Right renal pelvis (tissue), 4 donors: ENCODE results near the gene KBTBD4. TPM values are rescaled to one million over a fixed set of nuclear protein-coding genes. Genes with fewer than 3 reads are reported as not detected.
"Not testable (repeated sequence)": the region's sequence is repeated elsewhere in the genome, so short reads cannot be mapped to it uniquely, and the experiment has no call there.

Experiments used
- DNase-seq, 4 donors: peaks; one replicate each; pipeline ENCODE4 v3.0.0-alpha.2; 2013; ENCODE audit warnings: low read depth in 4 of 4, low spot score in 3 of 4, missing footprints in 1 of 4
- polyA plus RNA-seq, 4 donors: library from polyadenylated mRNA; unstranded; fragments of 120-200 nt; gene quantifications; one replicate each; pipeline ENCODE4 v1.2.1, GENCODE V29; 2013; ENCODE audit not compliant: insufficient read length in 4 of 4

Gene KBTBD4
- polyA plus RNA-seq, 4 donors, result 26.1 to 27.5 (median 26.5) TPM

- not testable (repeated sequence) for DNase-seq
Observed at GRCh38 chr11:47564366-47564765, 14.4 kb downstream of the KBTBD4 start.

DNA sequence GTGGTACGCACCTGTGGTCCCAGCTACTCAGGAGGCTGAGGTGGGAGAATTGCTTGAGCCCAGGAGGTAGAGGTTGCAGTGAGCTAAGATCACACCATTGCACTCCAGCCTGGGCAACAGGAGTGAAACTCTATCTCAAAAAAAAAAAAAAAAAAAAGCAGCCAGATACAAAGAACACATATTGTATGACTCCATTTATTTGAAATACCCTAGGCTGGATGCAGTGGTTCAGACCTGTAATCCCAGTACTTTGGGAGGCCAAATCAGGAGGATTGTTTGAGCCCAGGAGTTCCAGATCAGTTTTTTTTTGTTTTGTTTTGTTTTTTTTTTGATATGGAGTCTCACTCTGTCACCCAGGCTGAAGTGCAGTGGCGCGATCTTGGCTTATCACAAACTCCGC is 16.4 kb downstream of the KBTBD4 start:
- not testable (repeated sequence) for DNase-seq

DNA sequence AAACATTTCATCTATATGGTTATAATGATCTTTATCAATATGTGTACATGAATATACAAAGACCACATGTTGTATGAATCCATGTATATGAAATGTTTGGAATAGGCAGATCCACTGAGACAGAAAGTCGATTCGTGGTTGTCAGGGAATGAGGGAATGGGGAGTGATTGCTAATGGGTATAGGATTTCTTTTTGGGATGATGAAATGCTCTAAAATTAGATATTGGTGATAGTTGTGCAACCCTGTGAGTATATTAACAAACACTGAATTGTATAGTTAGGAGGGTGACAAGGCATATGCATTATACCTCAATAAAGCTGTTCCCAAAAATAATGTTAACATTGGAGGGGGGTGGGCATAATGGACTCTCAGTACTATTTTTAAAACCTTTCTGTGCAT is 18.3 kb downstream of the KBTBD4 start:
- DNase-seq, result no peak

DNA sequence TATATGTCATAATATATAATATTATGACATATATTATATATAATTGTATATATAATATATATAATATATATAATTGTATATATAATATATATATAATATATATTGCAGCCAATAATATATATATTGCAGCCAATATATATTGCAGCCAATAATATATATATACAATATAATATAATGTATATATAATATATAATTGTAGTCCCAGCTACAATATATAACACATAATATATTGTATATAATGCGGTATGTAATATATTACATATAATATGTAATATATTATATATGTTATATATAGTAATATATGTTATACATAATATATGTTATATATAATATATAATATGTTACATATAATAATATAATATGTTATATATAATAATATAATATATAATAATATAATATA is 20.1 kb downstream of the KBTBD4 start:
- DNase-seq, result no peak

DNA sequence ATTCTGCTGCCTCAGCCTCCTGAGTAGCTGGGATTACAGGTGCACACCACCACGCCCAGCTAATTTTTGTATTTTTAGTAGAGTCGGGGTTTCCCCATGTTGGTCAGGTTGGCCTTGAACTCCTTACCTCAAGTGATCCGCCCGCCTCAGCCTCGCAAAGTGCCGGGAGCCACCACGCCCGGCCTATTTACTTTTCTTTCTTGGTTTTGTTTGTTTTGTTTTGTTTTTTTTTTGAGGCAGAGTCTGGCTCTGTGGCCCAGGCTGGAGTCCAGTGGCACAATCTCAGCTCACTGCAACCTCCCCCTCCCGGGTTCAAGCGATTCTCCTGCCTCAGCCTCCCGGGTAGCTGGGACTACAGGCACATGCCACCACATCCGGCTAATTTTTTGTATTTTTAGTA is 21.8 kb downstream of the KBTBD4 start:
- DNase-seq, result not testable (repeated sequence)

DNA sequence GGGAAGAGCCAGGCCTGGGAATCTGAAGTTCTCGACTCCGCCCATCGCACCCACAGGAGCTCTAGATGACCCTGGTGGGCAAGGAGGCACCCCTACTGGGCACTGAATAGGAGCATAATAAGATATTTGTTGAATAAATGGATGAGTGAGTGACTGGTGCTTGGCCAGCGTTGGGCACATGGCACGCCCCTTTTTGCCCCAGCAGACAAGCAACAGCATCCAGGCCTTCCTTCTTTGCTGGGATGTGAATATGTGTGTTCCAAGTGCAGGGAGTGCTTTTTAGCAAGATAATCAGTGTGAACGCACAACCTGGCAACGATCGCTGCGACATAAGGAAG is 25.4 kb downstream of the KBTBD4 start:
- no peak for DNase-seq

DNA sequence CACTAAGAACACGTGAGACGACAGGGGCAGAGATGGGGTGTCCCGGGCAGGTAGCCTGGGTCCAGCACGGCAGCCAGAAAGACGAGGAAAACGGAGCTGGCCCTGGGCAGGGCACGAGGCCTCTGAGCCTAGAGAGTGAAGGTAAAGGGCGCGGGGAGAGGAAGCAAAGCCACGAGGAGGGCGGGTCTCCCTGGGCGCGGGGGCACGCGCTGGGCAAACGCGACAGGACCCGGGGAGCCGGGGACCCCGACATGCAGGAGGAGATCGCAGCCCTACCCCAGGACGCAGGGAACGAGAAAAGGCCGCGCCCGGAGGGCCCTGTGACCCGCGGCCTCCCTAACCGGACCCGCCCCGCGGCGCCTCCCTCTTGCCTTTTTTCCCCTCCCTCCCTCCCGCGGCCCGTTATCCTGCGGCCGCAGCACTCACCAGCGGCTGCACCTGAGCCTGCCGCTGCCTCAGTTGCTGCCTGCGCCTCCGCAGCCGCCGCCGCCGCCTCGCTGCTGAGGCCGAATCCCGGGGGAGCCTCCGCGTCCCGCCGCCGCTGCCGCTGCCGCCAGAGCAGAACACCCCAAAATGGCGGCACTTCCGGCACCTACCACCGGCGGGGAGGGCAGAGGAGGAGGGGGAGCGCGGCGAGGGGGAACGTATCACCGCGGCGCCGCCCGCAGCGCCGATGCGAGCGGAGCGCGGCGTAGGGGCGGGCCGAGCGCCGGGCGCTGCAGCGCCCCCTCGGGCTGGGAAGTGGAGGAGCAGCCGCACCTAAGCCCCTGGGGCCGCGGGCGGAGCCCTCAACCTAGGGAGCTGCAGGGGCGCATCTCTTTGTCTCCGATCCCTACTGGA is 26.0 kb downstream of the KBTBD4 start, which contains the start of gene CELF1:
Gene CELF1 (minus strand): TSS at position 567 of the 840 bp plus-strand sequence. CDS start 53,609 bp downstream, outside the sequence.
- peak; percentile 80 to 87 (median 85) for DNase-seq

- peak in 1 of 4 donors; percentile 35 for DNase-seq
Observed at GRCh38 chr11:47552056-47552565, 26.7 kb downstream of the KBTBD4 start.

GRCh38 chr11:47551086-47551485 is 27.7 kb downstream of the KBTBD4 start:
- DNase-seq, result no peak

DNA sequence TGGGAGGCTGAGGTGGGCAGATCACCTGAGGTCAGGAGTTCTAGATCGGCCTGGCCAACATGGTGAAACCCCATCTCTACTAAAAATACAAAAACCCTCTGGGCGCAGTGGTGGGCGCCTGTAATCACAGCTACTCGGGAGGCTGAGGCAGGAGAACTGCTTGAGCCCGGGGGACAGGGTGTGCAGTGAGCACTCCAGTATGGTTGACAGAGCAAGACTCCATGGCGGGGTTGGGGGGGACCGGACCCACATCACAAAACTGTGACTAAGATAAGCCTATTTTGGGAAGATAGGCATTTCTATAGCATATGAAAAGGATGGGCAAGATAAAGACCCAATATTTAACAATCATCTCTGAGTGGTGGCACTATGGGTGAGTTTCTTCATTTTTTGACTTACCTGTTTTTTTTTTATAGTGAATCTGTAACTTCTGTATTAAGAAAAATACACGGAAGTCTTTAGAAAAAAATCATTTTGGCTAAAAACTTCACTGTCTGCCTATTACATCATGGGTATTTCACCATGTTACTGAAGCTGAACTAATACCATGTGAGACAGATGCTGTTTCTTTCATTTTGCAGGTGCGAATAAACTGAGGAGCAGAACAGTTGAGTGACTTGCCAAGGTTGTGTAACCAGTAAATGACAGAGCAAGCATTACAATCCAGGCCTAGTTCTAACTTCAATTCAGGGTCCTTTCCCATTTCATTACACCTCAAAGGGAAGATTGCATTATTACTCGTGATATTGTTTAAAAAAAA is 28.3 kb downstream of the KBTBD4 start:
- DNase-seq, result no peak

DNA sequence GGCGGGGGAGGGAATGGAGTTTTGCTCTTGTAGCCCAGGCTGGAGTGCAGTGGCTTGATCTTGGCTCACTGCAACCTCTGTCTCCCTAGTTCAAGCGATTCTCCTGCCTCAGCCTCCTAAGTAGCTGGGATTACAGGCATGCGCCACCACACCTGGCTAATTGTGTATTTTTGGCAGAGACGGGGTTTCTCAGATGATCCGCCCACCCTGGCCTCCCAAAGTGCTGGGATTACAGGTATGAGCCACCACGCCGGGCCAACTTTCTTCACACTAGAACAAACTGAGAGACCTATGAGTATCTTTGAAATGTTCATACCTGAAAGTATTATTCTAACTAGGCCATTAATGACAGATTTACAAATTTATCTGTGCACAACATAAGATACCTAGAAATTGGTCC is 32.5 kb downstream of the KBTBD4 start:
- DNase-seq, result not testable (repeated sequence)

GRCh38 chr11:47545298-47545697 is 33.5 kb downstream of the KBTBD4 start:
- no peak for DNase-seq

- DNase-seq, result no peak
Observed at GRCh38 chr11:47541070-47541469, 37.7 kb downstream of the KBTBD4 start.

DNA sequence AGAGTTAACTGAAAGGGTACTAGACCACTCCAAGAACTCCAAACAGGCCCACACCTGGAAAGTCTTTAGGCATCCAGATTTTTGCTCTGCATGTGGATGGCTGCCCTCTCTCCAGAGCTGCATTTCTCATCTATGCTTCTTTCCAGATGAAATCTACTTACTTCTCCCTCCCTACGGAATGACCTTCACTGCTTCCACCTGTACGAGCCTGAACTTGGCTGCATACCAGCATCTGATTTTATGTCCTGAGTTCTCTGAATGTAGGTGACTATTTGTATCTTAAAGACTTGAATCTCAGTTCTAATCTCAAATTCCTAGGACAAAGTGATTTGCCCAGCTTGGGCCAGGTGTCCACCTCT is 39.1 kb downstream of the KBTBD4 start:
- no peak for DNase-seq

GRCh38 chr11:47538741-47539565 is 39.8 kb downstream of the KBTBD4 start:
- no peak for DNase-seq

DNA sequence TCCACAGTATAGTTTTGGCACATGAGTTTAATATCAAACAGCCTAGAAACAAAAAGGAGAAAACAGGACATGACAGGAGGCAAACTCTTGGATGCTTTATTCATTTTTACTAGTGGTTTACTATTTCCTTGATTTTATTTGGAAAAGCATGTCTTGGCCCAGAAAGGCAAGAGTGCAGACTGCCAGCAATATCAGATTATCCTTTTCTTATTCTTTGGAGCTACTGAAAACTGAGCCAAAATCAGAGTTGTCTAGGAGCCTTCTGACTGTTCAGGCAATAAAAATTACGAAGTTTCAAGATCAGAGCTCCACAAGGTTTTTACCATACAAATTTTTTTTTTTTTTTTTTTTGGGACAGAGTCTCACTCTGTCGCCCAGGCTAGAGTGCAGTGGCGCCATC is 41.9 kb downstream of the KBTBD4 start:
- no peak for DNase-seq

- no peak for DNase-seq
Observed at GRCh38 chr11:47534704-47535251, 44.0 kb downstream of the KBTBD4 start.

GRCh38 chr11:47533690-47534151 is 45.0 kb downstream of the KBTBD4 start:
- no peak for DNase-seq

DNA sequence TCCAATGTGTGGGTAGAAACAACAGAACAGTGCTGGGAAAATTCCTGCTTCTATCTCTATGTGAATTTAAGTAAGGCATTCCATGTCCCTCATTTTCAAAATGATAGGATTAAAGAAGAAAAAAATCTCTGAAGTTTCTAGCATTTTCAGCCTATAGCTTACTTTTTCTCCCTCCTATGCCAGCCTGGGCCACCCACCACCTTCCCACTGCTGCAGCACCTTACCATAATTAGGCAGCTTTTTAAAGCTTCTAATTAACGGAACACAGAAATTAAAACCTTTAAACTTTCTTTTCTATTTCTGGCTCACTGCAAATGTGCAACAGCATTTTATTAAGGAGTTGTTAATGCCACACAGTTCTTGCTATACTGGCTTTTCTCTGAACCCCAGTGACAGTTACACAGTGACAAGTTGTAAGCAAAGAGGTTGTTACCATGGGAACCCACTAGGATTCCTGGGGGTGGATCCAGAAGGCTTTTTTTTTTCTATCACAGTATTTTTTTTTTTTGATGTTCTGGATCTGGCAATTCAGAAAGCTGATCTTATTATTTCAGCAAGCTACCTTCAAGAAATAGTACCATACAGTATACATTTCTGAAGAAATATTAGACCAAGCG is 46.1 kb downstream of the KBTBD4 start:
- DNase-seq, result no peak

GRCh38 chr11:47531666-47532065 is 47.1 kb downstream of the KBTBD4 start:
- no peak for DNase-seq
